Keratinocyte (primary cell): Measurements from ENCODE around the gene AFMID. TPM values are rescaled to one million over a fixed set of nuclear protein-coding genes. Genes with fewer than 3 reads are reported as not detected.

Experiments used
- DNase-seq: peaks from one replicate; pipeline ENCODE4 v3.0.0-alpha.2; 2011; ENCODE audit warnings: low read depth, missing footprints, low spot score
- FAIRE-seq: peaks from 2 replicates; lab custom pipeline; 2011; peaks lifted over from hg19 to GRCh38; lab: Jason Lieb, UNC
- H2AFZ ChIP-seq: 2 replicates; pipeline ENCODE4 v1.6.0; 2012; ENCODE audit warnings: low read length, control low read depth, inconsistent platforms; ENCODE audit not compliant: control insufficient read depth
- H3K27ac ChIP-seq: 2 replicates; pipeline ENCODE4 v1.5.1; 2011; ENCODE audit warnings: low read length; ENCODE audit not compliant: control insufficient read depth, insufficient read depth
- H3K27me3 ChIP-seq: 3 replicates; pipeline ENCODE4 v1.6.0; 2011; ENCODE audit warnings: low read length; ENCODE audit not compliant: control insufficient read depth, insufficient read depth; ENCODE audit errors: extremely low read depth
- H3K36me3 ChIP-seq, 2 experiments: 2 replicates in 1 of 2; 3 replicates in 1 of 2; pipeline ENCODE4 v1.5.1; 2011; ENCODE audit warnings: low read length in 2 of 2, mild to moderate bottlenecking in 1 of 2; ENCODE audit not compliant: control insufficient read depth in 2 of 2, insufficient read depth in 2 of 2; ENCODE audit errors: extremely low read depth in 1 of 2
- H3K4me1 ChIP-seq: 3 replicates; pipeline ENCODE4 v1.5.1; 2011; ENCODE audit warnings: low read length; ENCODE audit not compliant: control insufficient read depth, insufficient read depth; ENCODE audit errors: extremely low read depth
- H3K4me2 ChIP-seq: 3 replicates; pipeline ENCODE4 v1.6.0; 2011; ENCODE audit warnings: low read depth, low read length; ENCODE audit not compliant: control insufficient read depth, insufficient read depth; ENCODE audit errors: extremely low read depth
- H3K4me3 ChIP-seq, 3 experiments: fragments of 200-600 bp in 1 of 3; sonication (generic) in 1 of 3; 2 replicates in 2 of 3; 3 replicates in 1 of 3; pipeline ENCODE4 v1.5.1; 2011 to 2016; ENCODE audit warnings: low read length in 3 of 3, mild to moderate bottlenecking in 3 of 3, control low read depth in 2 of 3, inconsistent platforms in 1 of 3, low read depth in 1 of 3, mixed read lengths in 1 of 3, mixed run types in 1 of 3, moderate library complexity in 1 of 3; ENCODE audit not compliant: control insufficient read depth in 2 of 3, insufficient read depth in 2 of 3; ENCODE audit errors: extremely low read depth in 1 of 3
- H3K79me2 ChIP-seq: 2 replicates; pipeline ENCODE4 v1.6.0; 2012; ENCODE audit warnings: low read length; ENCODE audit not compliant: control insufficient read depth, insufficient read depth
- H3K9ac ChIP-seq: 3 replicates; pipeline ENCODE4 v1.6.0; 2011; ENCODE audit warnings: low read length; ENCODE audit not compliant: control insufficient read depth, insufficient read depth; ENCODE audit errors: extremely low read depth
- H3K9me1 ChIP-seq: 3 replicates; pipeline ENCODE4 v1.6.0; 2011; ENCODE audit warnings: low read length; ENCODE audit not compliant: control insufficient read depth, insufficient read depth; ENCODE audit errors: extremely low read depth
- H3K9me3 ChIP-seq: 2 replicates; pipeline ENCODE4 v1.5.1; 2012; ENCODE audit warnings: low read depth, low read length; ENCODE audit not compliant: control insufficient read depth
- H4K20me1 ChIP-seq: 3 replicates; pipeline ENCODE4 v1.6.0; 2011; ENCODE audit warnings: low read length; ENCODE audit not compliant: control insufficient read depth, insufficient read depth; ENCODE audit errors: extremely low read depth
- EZH2 ChIP-seq: IDR thresholded peaks from one replicate; pipeline ENCODE4 v1.6.1; 2012; ENCODE audit warnings: inconsistent platforms, mild to moderate bottlenecking, low read length, moderate library complexity
- dilution Hi-C: fragments of 300-500 bp; cut with MboI; formaldehyde crosslinking; loops from one replicate; pipeline ENCODE4 v1.7.0; 2020; ENCODE audit warnings: low sequenced_read_pairs; ENCODE audit not compliant: extremely low pct_ligation_motif_present
- polyA plus RNA-seq, 5 experiments: library from polyadenylated mRNA; depleted of rRNA in 3 of 5; stranded (reverse) in 3 of 5; stranded (forward) in 1 of 5; unstranded in 1 of 5; fragments of >200 nt; gene quantifications; 1 replicate in 1 of 5; 2 replicates in 3 of 5; 3 replicates in 1 of 5; pipeline versions ENCODE4 v1.2.1 to v1.2.3, GENCODE V29; 2011 to 2012; ENCODE audit warnings: missing spikeins in 2 of 5, low read depth in 1 of 5, low replicate concordance in 1 of 5
- TF ChIP-seq, protein P1 (sequence below), 3 experiments: IDR thresholded peaks in 1 of 3; conservative IDR thresholded peaks in 1 of 3; optimal IDR thresholded peaks in 1 of 3; 2 replicates in 2 of 3; 3 replicates in 1 of 3; pipeline versions ENCODE3 to v1.5.1; 2011; ENCODE audit warnings: low read length in 3 of 3, mild to moderate bottlenecking in 3 of 3, moderate library complexity in 2 of 3, control low read depth in 1 of 3, inconsistent platforms in 1 of 3; ENCODE audit not compliant: insufficient read depth in 2 of 3; ENCODE audit errors: extremely low read depth in 1 of 3

The AFMID gene
- polyA plus RNA-seq, 1 donor (not counting 4 experiments of a cell fraction or from before 2014, with no cell fraction given): 21.6 TPM

DNA sequence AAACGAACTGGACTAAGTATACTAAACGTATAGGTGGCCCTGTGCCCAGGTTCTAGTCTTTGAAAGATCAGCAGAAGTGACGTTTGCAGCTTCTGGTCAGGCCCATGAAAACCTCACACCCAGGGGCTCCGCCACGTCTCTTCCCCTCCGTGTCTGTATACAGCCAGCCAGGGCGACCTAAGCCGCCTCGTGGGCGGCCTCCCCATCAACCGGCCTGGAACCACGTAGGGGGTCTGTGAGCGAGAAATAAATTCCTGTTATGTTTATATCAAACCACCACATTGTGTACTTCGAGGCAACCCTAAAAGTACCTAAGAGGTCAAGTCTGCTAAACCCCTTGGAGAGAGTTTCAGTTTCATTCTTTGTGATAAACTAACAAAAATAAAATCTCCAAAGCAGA is 7.1 kb upstream of the AFMID start:
- no peak overlapping the region for H3K4me2 ChIP-seq
- peaks cover 0 to 33% of the 10 kb centered on the region in 2 experiments for H3K36me3 ChIP-seq
- FAIRE-seq: no peak
- DNase-seq: no peak
- H3K4me1 ChIP-seq: no peaks in the 10 kb centered on the region
- no peaks in the 10 kb centered on the region for H3K9me3 ChIP-seq
- H4K20me1 ChIP-seq: no peaks in the 10 kb centered on the region
- no peak overlapping the region for H3K9ac ChIP-seq
- TF ChIP-seq EZH2: no peak
- TF ChIP-seq, protein P1, sequence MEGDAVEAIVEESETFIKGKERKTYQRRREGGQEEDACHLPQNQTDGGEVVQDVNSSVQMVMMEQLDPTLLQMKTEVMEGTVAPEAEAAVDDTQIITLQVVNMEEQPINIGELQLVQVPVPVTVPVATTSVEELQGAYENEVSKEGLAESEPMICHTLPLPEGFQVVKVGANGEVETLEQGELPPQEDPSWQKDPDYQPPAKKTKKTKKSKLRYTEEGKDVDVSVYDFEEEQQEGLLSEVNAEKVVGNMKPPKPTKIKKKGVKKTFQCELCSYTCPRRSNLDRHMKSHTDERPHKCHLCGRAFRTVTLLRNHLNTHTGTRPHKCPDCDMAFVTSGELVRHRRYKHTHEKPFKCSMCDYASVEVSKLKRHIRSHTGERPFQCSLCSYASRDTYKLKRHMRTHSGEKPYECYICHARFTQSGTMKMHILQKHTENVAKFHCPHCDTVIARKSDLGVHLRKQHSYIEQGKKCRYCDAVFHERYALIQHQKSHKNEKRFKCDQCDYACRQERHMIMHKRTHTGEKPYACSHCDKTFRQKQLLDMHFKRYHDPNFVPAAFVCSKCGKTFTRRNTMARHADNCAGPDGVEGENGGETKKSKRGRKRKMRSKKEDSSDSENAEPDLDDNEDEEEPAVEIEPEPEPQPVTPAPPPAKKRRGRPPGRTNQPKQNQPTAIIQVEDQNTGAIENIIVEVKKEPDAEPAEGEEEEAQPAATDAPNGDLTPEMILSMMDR (optimal IDR thresholded peaks at IDR 0.05 in 1 of 3, IDR thresholded peaks at IDR 0.05 in 1 of 3, conservative IDR thresholded peaks at IDR 0.05 in 1 of 3; ENCODE audit: extremely low read depth in 1 of 3, insufficient read depth in 2 of 3, low read length in 3 of 3): no peak
- peaks cover 7% of the 10 kb centered on the region for H3K79me2 ChIP-seq
- H3K27ac ChIP-seq: no peak overlapping the region
- no peaks in the 10 kb centered on the region for H3K27me3 ChIP-seq
- H2AFZ ChIP-seq: no peak overlapping the region
- H3K9me1 ChIP-seq: no peaks in the 10 kb centered on the region
- dilution Hi-C loops: no loop called here
- no peak overlapping the region for H3K4me3 ChIP-seq

DNA sequence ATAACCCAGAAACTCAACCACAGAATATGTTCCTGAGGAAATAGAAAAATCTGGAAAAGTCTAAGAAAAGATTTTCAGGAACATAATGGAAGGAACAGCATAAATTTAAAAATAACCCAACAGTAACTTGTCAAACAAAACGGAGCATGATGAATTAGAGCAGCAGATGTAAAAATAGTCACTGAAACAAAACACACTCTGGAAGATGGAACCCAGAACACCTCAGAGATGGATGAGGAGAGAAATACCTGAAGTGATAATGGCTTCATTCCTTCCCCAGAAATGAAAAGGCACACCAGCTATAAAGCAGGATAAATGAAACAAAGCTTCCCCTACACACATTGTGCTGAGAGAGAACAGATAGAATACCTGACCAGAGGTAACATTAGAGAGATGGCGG is 6.7 kb upstream of the AFMID start:
- no peak for TF ChIP-seq EZH2
- TF ChIP-seq, protein P1 (optimal IDR thresholded peaks at IDR 0.05 in 1 of 3, IDR thresholded peaks at IDR 0.05 in 1 of 3, conservative IDR thresholded peaks at IDR 0.05 in 1 of 3; ENCODE audit: extremely low read depth in 1 of 3, insufficient read depth in 2 of 3, low read length in 3 of 3): no peak
- DNase-seq (no peak), FAIRE-seq (no peak)
- Histone ChIP-seq H4K20me1 (no peaks in the 10 kb centered on the region), H3K9ac (no peak overlapping the region), H3K79me2 (peaks cover 7% of the 10 kb centered on the region), H3K9me3 (no peaks in the 10 kb centered on the region), H3K9me1 (no peaks in the 10 kb centered on the region), H3K36me3 (peaks cover 0 to 33% of the 10 kb centered on the region in 2 experiments), H3K4me3 (no peak overlapping the region), H3K27me3 (no peaks in the 10 kb centered on the region), H2AFZ (no peak overlapping the region), H3K4me2 (no peak overlapping the region), H3K27ac (no peak overlapping the region), H3K4me1 (no peaks in the 10 kb centered on the region)
- dilution Hi-C loops: no loop called here
